Esophagus muscularis mucosa (tissue), 4 donors: ENCODE data around the gene NCKAP5. TPM values are rescaled to one million over a fixed set of nuclear protein-coding genes. Genes with fewer than 3 reads are reported as not detected.

Source experiments
- DNase-seq: peaks from one replicate; pipeline ENCODE4 v3.0.0-alpha.2; 2017; ENCODE audit errors: extremely low spot score
- H3K27ac ChIP-seq, 4 donors: fragments of 200-600 bp; sonication (generic); replicated peaks in 1 of 4; 1 replicate in 3 of 4; 2 replicates in 1 of 4; pipeline ENCODE4 v1.5.1; 2016 to 2019; ENCODE audit warnings: mild to moderate bottlenecking in 1 of 4
- H3K27me3 ChIP-seq, 4 donors: fragments of 200-600 bp; sonication (generic); one replicate each; pipeline versions ENCODE4 v1.5.1 to v1.6.0; 2016 to 2019
- H3K36me3 ChIP-seq, 4 donors: fragments of 200-600 bp; sonication (generic); one replicate each; pipeline ENCODE4 v1.5.1; 2016 to 2019
- H3K4me1 ChIP-seq, 4 donors: fragments of 200-600 bp; sonication (generic); one replicate each; pipeline ENCODE4 v1.5.1; 2016 to 2019
- H3K4me3 ChIP-seq, 4 donors: fragments of 200-600 bp; sonication (generic); 1 replicate in 2 of 4; 2 replicates in 2 of 4; pipeline ENCODE4 v1.5.1; 2016 to 2019; ENCODE audit warnings: mild to moderate bottlenecking in 4 of 4, moderate library complexity in 1 of 4
- H3K9me3 ChIP-seq, 4 donors: fragments of 200-600 bp; sonication (generic); 1 replicate in 3 of 4; 2 replicates in 1 of 4; pipeline ENCODE4 v1.5.1; 2016 to 2019
- EP300 ChIP-seq: sonication (generic); formaldehyde crosslinking; IDR thresholded peaks from one replicate; pipeline ENCODE4 v1.6.1; 2017; ENCODE audit warnings: antibody characterized with exemption
- POLR2A ChIP-seq: fragments of 450-650 bp; IDR thresholded peaks from one replicate; pipeline ENCODE4 v1.6.1; 2017; ENCODE audit warnings: antibody characterized with exemption, moderate library complexity, mild to moderate bottlenecking, low read depth
- POLR2AphosphoS5 ChIP-seq, 2 donors: sonication (generic); formaldehyde crosslinking; IDR thresholded peaks; one replicate each; pipeline ENCODE4 v1.6.1; 2017; ENCODE audit warnings: antibody characterized with exemption in 2 of 2
- WGBS: methylation state at CpG from one replicate; pipeline ENCODE4 v1.1.5; 2018; 5-methylcytosine and 5-hydroxymethylcytosine counted together
- intact Hi-C: fragments of 100-400 bp; cut with DNase I; formaldehyde crosslinking; loops from one replicate; pipeline ENCODE4 v1.15.1; 2023
- total RNA-seq, 4 donors: library from RNA; depleted of rRNA; stranded (reverse); fragments of >200 nt; gene quantifications; one replicate each; pipeline versions ENCODE4 v1.1.0 to v1.2.1, GENCODE V29; 2016
- TF ChIP-seq, protein P1 (sequence below), 3 experiments: fragments of 200-600 bp in 2 of 3; fragments of 450-650 bp in 1 of 3; sonication (generic) in 2 of 3; IDR thresholded peaks; one replicate each; pipeline ENCODE4 v1.5.1; 2017 to 2019; ENCODE audit warnings: antibody characterized with exemption in 3 of 3, mild to moderate bottlenecking in 2 of 3, moderate library complexity in 1 of 3

The NCKAP5 gene
- total RNA-seq, 4 donors from 2014 or later, result 0.33 to 1.8 (median 1.0) TPM

- Histone ChIP-seq H3K27me3 (no peaks in the 10 kb centered on the region), H3K4me3 (no peak overlapping the region), H3K27ac (no peak overlapping the region), H3K4me1 (no peaks in the 10 kb centered on the region), H3K9me3 (no peaks in the 10 kb centered on the region), H3K36me3 (no peaks in the 10 kb centered on the region)
- no peak for DNase-seq
- TF ChIP-seq, protein P1, sequence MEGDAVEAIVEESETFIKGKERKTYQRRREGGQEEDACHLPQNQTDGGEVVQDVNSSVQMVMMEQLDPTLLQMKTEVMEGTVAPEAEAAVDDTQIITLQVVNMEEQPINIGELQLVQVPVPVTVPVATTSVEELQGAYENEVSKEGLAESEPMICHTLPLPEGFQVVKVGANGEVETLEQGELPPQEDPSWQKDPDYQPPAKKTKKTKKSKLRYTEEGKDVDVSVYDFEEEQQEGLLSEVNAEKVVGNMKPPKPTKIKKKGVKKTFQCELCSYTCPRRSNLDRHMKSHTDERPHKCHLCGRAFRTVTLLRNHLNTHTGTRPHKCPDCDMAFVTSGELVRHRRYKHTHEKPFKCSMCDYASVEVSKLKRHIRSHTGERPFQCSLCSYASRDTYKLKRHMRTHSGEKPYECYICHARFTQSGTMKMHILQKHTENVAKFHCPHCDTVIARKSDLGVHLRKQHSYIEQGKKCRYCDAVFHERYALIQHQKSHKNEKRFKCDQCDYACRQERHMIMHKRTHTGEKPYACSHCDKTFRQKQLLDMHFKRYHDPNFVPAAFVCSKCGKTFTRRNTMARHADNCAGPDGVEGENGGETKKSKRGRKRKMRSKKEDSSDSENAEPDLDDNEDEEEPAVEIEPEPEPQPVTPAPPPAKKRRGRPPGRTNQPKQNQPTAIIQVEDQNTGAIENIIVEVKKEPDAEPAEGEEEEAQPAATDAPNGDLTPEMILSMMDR (IDR thresholded peaks at IDR 0.05), result no peak
- TF ChIP-seq POLR2A (no peak), POLR2AphosphoS5 (IDR thresholded peaks at IDR 0.05) (no peak), EP300 (no peak)
- 79% methylated on average over 3 of the region's 3 CpGs for WGBS
- intact Hi-C loops, result no loop called here
These were observed 198.2 kb downstream of the NCKAP5 start for GRCh38 chr2:133369901-133370658.

DNA sequence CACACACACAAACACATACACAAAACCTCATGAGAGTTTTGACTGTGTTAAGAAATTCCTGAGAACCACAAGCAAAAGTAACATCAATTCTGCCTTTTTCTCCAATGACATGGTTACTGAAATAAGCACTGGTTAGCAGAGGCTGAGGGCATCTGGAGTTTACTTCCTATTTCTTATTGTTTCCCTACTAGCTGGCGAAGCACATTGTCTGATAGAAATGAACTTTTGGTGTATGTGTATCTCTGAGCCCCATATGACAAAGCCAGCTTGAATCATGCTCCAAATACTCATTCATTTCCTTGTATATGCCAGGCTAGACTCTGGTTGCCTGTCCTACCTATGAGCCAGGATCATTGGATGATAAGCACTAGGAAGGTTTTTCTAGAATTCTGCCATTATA is 203.1 kb downstream of the NCKAP5 start:
- DNase-seq, result no peak
- WGBS, result 74% methylated on average over 1 of the region's 1 CpG
- no peak overlapping the region for H3K27ac ChIP-seq
- H3K4me3 ChIP-seq, result no peak overlapping the region
- no peaks in the 10 kb centered on the region for H3K9me3 ChIP-seq
- H3K4me1 ChIP-seq, result no peaks in the 10 kb centered on the region
- no peaks in the 10 kb centered on the region for H3K36me3 ChIP-seq
- no peaks in the 10 kb centered on the region for H3K27me3 ChIP-seq
- intact Hi-C loops, result no loop called here
- TF ChIP-seq POLR2A, result no peak
- TF ChIP-seq, protein P1 (IDR thresholded peaks at IDR 0.05), result no peak
- TF ChIP-seq POLR2AphosphoS5 (IDR thresholded peaks at IDR 0.05), result no peak
- no peak for TF ChIP-seq EP300

GRCh38 chr2:133364636-133365035 is 203.6 kb downstream of the NCKAP5 start:
- Histone ChIP-seq H3K36me3 (no peaks in the 10 kb centered on the region), H3K4me3 (no peak overlapping the region), H3K9me3 (no peaks in the 10 kb centered on the region), H3K27me3 (no peaks in the 10 kb centered on the region), H3K27ac (no peak overlapping the region), H3K4me1 (no peaks in the 10 kb centered on the region)
- intact Hi-C loops, result no loop called here
- no peak for DNase-seq
- no peak for TF ChIP-seq POLR2A
- TF ChIP-seq POLR2AphosphoS5 (IDR thresholded peaks at IDR 0.05), result no peak
- 91% methylated on average over 3 of the region's 3 CpGs for WGBS

DNA sequence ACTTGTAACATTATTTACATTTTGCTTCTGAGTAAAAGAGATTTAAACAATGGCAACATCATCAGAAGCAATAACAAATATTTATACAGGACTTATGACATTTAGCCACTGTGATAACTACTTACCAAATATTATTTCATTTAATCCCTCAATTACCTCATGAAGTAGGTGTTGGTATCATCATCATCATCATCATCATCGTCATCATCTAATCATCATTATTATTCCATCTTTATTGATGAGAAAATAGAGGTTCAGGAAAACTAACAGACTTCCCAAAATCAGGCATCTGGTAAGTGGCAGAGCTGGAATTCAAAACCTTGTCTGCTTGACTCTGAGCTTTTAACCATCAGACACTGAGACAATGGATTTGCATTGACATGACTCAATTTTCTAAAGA is 204.4 kb downstream of the NCKAP5 start:
- Histone ChIP-seq H3K27ac (no peak overlapping the region), H3K27me3 (no peaks in the 10 kb centered on the region), H3K36me3 (no peaks in the 10 kb centered on the region), H3K9me3 (no peaks in the 10 kb centered on the region), H3K4me3 (no peak overlapping the region), H3K4me1 (no peaks in the 10 kb centered on the region)
- intact Hi-C loops, result no loop called here
- DNase-seq, result no peak
- WGBS, result 93% methylated on average over 1 of the region's 1 CpG
- TF ChIP-seq, protein P1 (IDR thresholded peaks at IDR 0.05), result no peak
- no peak for TF ChIP-seq EP300
- TF ChIP-seq POLR2A, result no peak
- no peak for TF ChIP-seq POLR2AphosphoS5 (IDR thresholded peaks at IDR 0.05)

- TF ChIP-seq POLR2A, result no peak
- TF ChIP-seq EP300, result no peak
- TF ChIP-seq, protein P1 (IDR thresholded peaks at IDR 0.05), result no peak
- TF ChIP-seq POLR2AphosphoS5 (IDR thresholded peaks at IDR 0.05), result no peak
- 44% methylated on average over 4 of the region's 4 CpGs for WGBS
- intact Hi-C loops, result no loop called here
These were observed 206.2 kb downstream of the NCKAP5 start for GRCh38 chr2:133362061-133362476.

More at GRCh38 chr2:133362061-133362476, 206.2 kb downstream of the NCKAP5 start:
- H3K27ac ChIP-seq, result no peak overlapping the region
- no peaks in the 10 kb centered on the region for H3K36me3 ChIP-seq
- H3K4me1 ChIP-seq, result no peaks in the 10 kb centered on the region
- H3K9me3 ChIP-seq, result no peaks in the 10 kb centered on the region
- DNase-seq, result no peak
- no peaks in the 10 kb centered on the region for H3K27me3 ChIP-seq
- H3K4me3 ChIP-seq, result no peak overlapping the region
